Central memory CD8-positive, alpha-beta T cell (primary cell): ENCODE results near the gene ZC3H12C.

Source experiments
- ATAC-seq: fragments of 150-1000 bp; cut with Tn5 transposase; replicated peaks from 2 replicates; pipeline ENCODE4 v1.10.0; 2022; ENCODE audit warnings: mild to moderate bottlenecking, moderate FRiP score, moderate number of reproducible peaks; ENCODE audit not compliant: poor library complexity, severe bottlenecking; ENCODE audit errors: extremely low read depth
- DNase-seq, 2 donors: peaks; one replicate each; pipeline ENCODE4 v3.0.0; 2021; ENCODE audit warnings: low spot score in 2 of 2
- H3K27ac Mint-ChIP-seq: one replicate; pipeline ENCODE4 v1.8.0; 2022; ENCODE audit warnings: low read depth, mild to moderate bottlenecking, moderate library complexity, mixed read lengths
- H3K27me3 Mint-ChIP-seq: one replicate; pipeline ENCODE4 v1.8.0; 2022; ENCODE audit warnings: mixed read lengths
- H3K36me3 Mint-ChIP-seq: one replicate; pipeline ENCODE4 v1.8.0; 2022; ENCODE audit warnings: mild to moderate bottlenecking, moderate library complexity, mixed read lengths; ENCODE audit not compliant: insufficient read depth
- H3K4me1 Mint-ChIP-seq: one replicate; pipeline ENCODE4 v1.8.0; 2022; ENCODE audit warnings: mixed read lengths
- H3K4me3 Mint-ChIP-seq: one replicate; pipeline ENCODE4 v1.8.0; 2022; ENCODE audit warnings: mild to moderate bottlenecking, moderate library complexity, mixed read lengths
- H3K9me3 Mint-ChIP-seq: one replicate; pipeline ENCODE4 v1.8.0; 2022; ENCODE audit warnings: mixed read lengths

ZC3H12C gene

DNA sequence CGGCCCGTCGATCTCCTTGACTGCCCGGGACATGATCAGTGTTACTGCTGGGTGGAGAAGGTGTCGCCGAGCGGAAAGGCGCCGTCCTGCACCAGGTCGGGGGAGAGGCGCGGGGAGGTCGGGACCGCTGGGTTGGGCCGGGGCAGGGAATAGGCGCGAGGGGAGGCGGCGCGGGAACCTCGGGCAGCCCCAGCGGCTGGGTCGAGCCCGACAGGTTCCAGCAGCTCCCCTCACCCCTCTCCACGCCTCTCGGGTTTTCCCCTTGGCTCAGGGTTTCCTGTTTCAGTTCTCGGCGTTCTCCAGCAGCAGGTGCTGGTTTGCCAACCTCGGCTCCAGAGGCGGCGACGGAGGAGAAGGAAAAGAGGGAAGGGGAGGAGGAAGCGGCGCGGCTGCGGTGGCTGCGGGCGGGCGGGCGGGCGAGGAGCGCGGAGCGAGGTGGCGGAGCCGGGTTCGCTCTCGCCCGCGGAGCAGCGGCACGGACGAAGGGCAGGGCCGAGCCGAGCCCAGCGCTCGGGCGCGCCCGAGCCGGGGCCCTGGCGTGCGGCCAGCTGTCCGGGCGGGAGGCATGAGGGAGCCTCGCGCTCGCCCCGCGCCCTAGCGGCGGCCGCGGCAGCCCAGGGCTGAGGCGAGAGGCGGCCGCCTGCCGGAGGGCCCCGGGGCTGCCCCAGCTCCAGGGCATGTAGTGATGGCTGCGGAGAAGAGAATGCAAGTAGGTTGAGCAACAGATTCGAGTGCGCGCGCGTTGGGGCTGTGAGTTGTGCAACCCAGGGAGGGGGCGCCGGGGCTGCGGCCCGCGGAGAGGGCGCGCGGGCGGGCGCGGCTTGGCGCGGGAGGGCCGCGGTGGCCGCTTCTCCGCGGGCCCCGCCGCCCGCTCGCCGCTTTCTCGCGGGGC lies at the start of gene ZC3H12C:
TSS of gene ZC3H12C (plus strand) at position 878 of the 892 bp plus-strand sequence. CDS start 20 bp downstream, outside the sequence.
- DNase-seq, result peak in 1 of 2 donors; percentile 22

DNA sequence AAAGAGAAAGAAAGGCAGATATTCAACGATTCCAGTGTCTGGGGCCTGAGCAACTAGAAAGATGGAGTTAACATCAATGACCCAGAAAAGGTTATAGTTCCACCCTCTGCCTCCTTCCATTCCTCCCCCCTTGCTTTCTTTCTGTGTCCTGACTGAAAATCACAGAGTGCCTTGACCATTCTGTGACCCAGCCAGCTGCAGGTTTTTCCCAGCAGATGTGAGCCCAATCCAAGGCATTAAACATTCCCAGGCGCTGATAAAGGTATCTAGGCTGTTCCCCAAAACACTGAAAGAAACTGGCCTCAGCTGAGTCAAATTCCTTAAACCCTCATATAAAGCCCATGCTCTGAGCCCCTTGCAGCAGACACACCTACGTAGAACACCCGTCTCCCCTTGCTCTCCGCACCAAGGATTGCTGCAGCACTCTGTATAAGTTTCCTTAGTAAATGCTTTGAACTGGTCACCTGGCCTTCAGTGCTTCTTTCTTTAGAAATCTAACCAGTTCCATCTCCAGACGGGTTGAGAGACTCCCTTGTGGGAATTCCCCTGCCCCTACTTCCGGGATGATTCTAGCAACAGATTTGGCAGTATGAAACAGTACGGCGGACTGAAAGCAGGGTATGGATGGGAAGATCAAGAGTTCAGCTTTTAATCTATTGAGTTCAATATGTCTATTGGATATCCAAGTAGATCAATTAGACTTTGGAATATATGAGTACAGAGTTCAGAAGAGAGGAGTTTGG lies 48.8 kb upstream of the ZC3H12C start:
- ATAC-seq, result no peak
- peaks cover 32% of the 10 kb centered on the region for H3K27me3 Mint-ChIP-seq

More for the DNA sequence above, at the start of gene ZC3H12C:
- peaks cover 41% of the 10 kb centered on the region for H3K27me3 Mint-ChIP-seq
- ATAC-seq, result peak; percentile 55
- H3K27ac Mint-ChIP-seq, result no peak within 1 kb of the TSS
- peaks cover 2% of the 10 kb centered on the region for H3K36me3 Mint-ChIP-seq
- H3K4me1 Mint-ChIP-seq, result peaks cover 5% of the 10 kb centered on the region
- H3K9me3 Mint-ChIP-seq, result no peaks in the 10 kb centered on the region
- H3K4me3 Mint-ChIP-seq, result peak within 1 kb of the TSS; percentile 72

DNA sequence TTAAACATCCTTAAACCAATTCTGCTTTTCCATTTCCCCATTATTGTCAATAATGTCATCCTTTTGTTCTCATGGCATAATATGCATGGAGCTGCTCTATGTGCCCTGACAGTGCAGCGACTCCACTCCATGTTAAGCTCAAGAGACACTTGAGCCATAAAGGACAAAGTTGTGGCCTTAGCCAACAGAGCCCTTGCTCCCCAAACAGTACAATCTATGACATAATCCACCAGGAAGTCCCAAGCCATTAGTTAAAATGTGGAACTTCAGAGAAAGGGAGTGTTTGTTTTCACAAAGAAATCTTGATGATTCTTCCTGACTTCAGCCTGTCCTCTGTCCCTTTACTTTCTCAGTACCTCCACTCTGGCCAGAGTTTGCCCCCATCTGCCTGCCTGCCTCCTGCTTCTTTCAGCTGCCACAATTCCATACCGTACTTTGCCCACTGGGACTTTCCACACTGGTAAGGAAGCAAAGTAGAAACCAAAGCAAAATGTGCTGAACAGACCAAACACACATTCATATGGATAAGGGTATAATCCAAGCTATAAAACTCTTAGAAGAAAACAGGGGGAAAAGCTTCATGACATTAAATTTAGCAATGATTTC lies 46.3 kb upstream of the ZC3H12C start:
- no peak for ATAC-seq
- H3K4me3 Mint-ChIP-seq, result no peak overlapping the region
- H3K36me3 Mint-ChIP-seq, result no peaks in the 10 kb centered on the region
- no peaks in the 10 kb centered on the region for H3K4me1 Mint-ChIP-seq
- H3K9me3 Mint-ChIP-seq, result peaks cover 9% of the 10 kb centered on the region
- peaks cover 26% of the 10 kb centered on the region for H3K27me3 Mint-ChIP-seq
- no peak overlapping the region for H3K27ac Mint-ChIP-seq
- DNase-seq, result no peak

More for the DNA sequence above, 48.8 kb upstream of the ZC3H12C start:
- Mint-ChIP-seq H3K36me3 (no peaks in the 10 kb centered on the region), H3K27ac (no peak overlapping the region), H3K4me1 (no peaks in the 10 kb centered on the region), H3K9me3 (peaks cover 9% of the 10 kb centered on the region), H3K4me3 (no peak overlapping the region)
- DNase-seq, result no peak

GRCh38 chr11:110049501-110050200 lies 43.5 kb upstream of the ZC3H12C start:
- no peaks in the 10 kb centered on the region for H3K27me3 Mint-ChIP-seq
- H3K36me3 Mint-ChIP-seq, result no peaks in the 10 kb centered on the region
- no peaks in the 10 kb centered on the region for H3K4me1 Mint-ChIP-seq
- no peak overlapping the region for H3K27ac Mint-ChIP-seq
- H3K4me3 Mint-ChIP-seq, result no peak overlapping the region
- DNase-seq (no peak), ATAC-seq (no peak)
- peaks cover 12% of the 10 kb centered on the region for H3K9me3 Mint-ChIP-seq

DNA sequence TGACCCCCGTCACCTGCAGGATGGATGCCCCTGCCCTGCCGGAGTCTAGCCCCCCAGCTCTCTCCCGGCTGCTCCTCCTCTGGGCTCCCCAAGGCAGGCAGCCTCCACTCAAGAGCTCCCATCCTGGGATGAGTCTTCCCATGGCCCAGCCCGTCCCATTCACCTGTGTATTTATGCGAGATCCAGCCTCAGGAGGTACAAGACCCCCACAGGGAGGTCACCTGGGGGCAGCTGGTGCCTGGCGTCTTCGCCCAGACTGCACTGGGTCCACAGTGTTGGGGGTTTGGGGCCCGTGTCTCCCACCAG lies 43.0 kb upstream of the ZC3H12C start:
- no peak overlapping the region for H3K27ac Mint-ChIP-seq
- no peaks in the 10 kb centered on the region for H3K4me1 Mint-ChIP-seq
- no peak overlapping the region for H3K4me3 Mint-ChIP-seq
- no peaks in the 10 kb centered on the region for H3K27me3 Mint-ChIP-seq
- no peaks in the 10 kb centered on the region for H3K36me3 Mint-ChIP-seq
- ATAC-seq, result no peak
- DNase-seq, result no peak
- peaks cover 12% of the 10 kb centered on the region for H3K9me3 Mint-ChIP-seq

- Mint-ChIP-seq H3K27ac (no peak overlapping the region), H3K27me3 (no peaks in the 10 kb centered on the region), H3K4me1 (no peaks in the 10 kb centered on the region), H3K4me3 (no peak overlapping the region), H3K9me3 (peaks cover 12% of the 10 kb centered on the region), H3K36me3 (no peaks in the 10 kb centered on the region)
- DNase-seq (no peak), ATAC-seq (no peak)
These were observed 39.3 kb upstream of the ZC3H12C start for GRCh38 chr11:110053848-110054414.

GRCh38 chr11:110056956-110057355 lies 36.2 kb upstream of the ZC3H12C start:
- Mint-ChIP-seq H3K27me3 (peaks cover 2% of the 10 kb centered on the region), H3K4me1 (no peaks in the 10 kb centered on the region), H3K27ac (no peak overlapping the region), H3K36me3 (peaks cover 1% of the 10 kb centered on the region), H3K4me3 (no peak overlapping the region), H3K9me3 (peaks cover 12% of the 10 kb centered on the region)
- DNase-seq, result no peak
- no peak for ATAC-seq

DNA sequence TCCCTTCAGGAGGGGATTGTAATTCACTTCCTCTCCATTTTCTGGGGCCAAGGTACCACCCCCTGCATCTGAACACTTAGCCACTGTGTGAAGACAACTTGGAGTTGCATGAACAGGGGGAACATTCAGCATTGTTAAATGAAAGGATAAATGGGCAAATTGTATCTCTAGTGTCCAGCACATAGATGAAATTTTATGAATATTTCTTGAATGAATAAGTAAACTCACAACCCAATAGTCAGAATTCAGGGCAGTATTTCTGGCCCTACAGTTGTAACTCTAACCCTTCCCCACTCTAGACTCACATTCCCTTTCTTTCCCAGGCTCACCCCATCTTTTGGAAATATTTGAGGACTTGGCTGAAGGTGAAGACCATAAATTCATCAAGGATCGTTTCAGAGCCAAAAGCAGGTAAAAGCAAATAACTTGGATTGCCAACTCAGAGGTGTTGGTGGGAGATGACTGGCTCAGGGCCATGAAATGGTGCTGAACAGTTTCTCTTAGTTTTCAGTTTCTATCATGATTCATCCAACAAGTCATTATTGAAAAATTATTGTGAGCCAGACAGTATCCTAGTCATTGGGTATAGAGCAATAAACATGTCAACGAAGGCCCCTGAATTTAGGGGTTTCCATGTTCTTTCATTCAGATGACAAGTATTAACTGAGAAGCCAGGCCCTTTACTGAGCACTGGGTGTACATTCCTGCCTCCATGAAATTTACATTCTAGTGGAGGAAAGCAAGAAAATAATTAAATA lies 33.3 kb upstream of the ZC3H12C start:
- no peak overlapping the region for H3K27ac Mint-ChIP-seq
- no peaks in the 10 kb centered on the region for H3K9me3 Mint-ChIP-seq
- ATAC-seq, result no peak
- peaks cover 16% of the 10 kb centered on the region for H3K27me3 Mint-ChIP-seq
- H3K4me3 Mint-ChIP-seq, result no peak overlapping the region
- DNase-seq, result no peak
- peaks cover 1% of the 10 kb centered on the region for H3K36me3 Mint-ChIP-seq
- H3K4me1 Mint-ChIP-seq, result no peaks in the 10 kb centered on the region

- H3K4me3 Mint-ChIP-seq, result no peak overlapping the region
- ATAC-seq (no peak), DNase-seq (no peak)
- H3K4me1 Mint-ChIP-seq, result no peaks in the 10 kb centered on the region
- H3K27me3 Mint-ChIP-seq, result peaks cover 21% of the 10 kb centered on the region
- H3K27ac Mint-ChIP-seq, result no peak overlapping the region
- H3K9me3 Mint-ChIP-seq, result no peaks in the 10 kb centered on the region
- peaks cover 1% of the 10 kb centered on the region for H3K36me3 Mint-ChIP-seq
These were observed 31.9 kb upstream of the ZC3H12C start for GRCh38 chr11:110061296-110061695.

GRCh38 chr11:110062247-110062646 lies 30.9 kb upstream of the ZC3H12C start:
- ATAC-seq, result no peak
- no peaks in the 10 kb centered on the region for H3K9me3 Mint-ChIP-seq
- DNase-seq, result no peak
- peaks cover 26% of the 10 kb centered on the region for H3K27me3 Mint-ChIP-seq
- no peak overlapping the region for H3K4me3 Mint-ChIP-seq
- H3K36me3 Mint-ChIP-seq, result peaks cover 1% of the 10 kb centered on the region
- H3K4me1 Mint-ChIP-seq, result no peaks in the 10 kb centered on the region
- H3K27ac Mint-ChIP-seq, result no peak overlapping the region

DNA sequence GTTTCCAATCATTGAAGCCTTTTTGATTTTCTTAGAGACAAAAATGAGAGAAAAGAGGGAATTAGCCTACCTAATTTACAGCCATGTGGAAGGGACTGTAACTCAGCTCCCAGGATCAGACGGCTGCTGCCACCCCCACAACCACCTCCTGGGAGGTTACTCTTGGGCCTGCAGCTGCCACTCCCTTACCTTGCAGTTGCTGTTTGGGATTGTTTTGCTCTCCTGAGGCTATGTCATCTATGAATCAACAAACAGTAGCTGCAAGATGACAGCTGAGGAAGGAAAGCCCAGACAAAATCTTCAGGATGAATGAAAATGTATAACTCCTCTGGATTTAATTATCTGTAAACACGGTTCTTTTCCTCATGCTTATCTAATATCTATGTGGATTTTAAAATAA lies 28.0 kb upstream of the ZC3H12C start:
- no peaks in the 10 kb centered on the region for H3K4me1 Mint-ChIP-seq
- peaks cover 1% of the 10 kb centered on the region for H3K36me3 Mint-ChIP-seq
- no peak overlapping the region for H3K4me3 Mint-ChIP-seq
- peaks cover 40% of the 10 kb centered on the region for H3K27me3 Mint-ChIP-seq
- no peaks in the 10 kb centered on the region for H3K9me3 Mint-ChIP-seq
- H3K27ac Mint-ChIP-seq, result no peak overlapping the region
- ATAC-seq (no peak), DNase-seq (no peak)
